ENCODE measurements around the gene SLC7A10. TPM values are rescaled to one million over a fixed set of nuclear protein-coding genes. Genes with fewer than 3 reads are reported as not detected.
A peak's percentile ranks its signal among the peaks of the same experiment; 100 is the strongest.

Gene SLC7A10
- total and polyA plus RNA-seq, 2 donors from 2014 or later: 0.41 TPM; not detected in 1

- Histone ChIP-seq H3K27me3 (ENCODE audit: control insufficient read depth, insufficient read depth, low read length) (no peaks in the 10 kb centered on the region), H3K27ac (ENCODE audit: low read depth in 2 of 2, low read length in 2 of 2) (no peak overlapping the region), H3K4me3 (ENCODE audit: low read length in 3 of 3) (no peak overlapping the region), H3K36me3 (ENCODE audit: control insufficient read depth in 2 of 3, insufficient read depth in 3 of 3, low read length in 3 of 3) (no peaks in the 10 kb centered on the region), H3K4me1 (ENCODE audit: control insufficient read depth in 2 of 3, insufficient read depth in 2 of 3, low read depth in 1 of 3, low read length in 3 of 3) (peaks cover 0 to 4% (median 0%) of the 10 kb centered on the region in 3 donors), H3K9ac (ENCODE audit: low read length in 3 of 3) (no peak overlapping the region), H3K9me3 (ENCODE audit: control insufficient read depth in 2 of 3, insufficient read depth in 1 of 3, low read length in 3 of 3) (no peaks in the 10 kb centered on the region)
- no peak for TF ChIP-seq CTCF (IDR thresholded peaks at IDR 0.05; ENCODE audit: borderline replicate concordance, extremely low read depth, insufficient read depth)
- DNase-seq (peak in 1 of 5 donors; percentile 51), FAIRE-seq (no peak)
- intact Hi-C loops (cut with DNase I): no loop called here
Measured at GRCh38 chr19:33208904-33209849, 16.5 kb downstream of the SLC7A10 start.

GRCh38 chr19:33208371-33208895 lies 17.2 kb downstream of the SLC7A10 start:
- FAIRE-seq: no peak
- Histone ChIP-seq H3K27ac (ENCODE audit: low read depth in 2 of 2, low read length in 2 of 2) (no peak overlapping the region), H3K9ac (ENCODE audit: low read length in 3 of 3) (no peak overlapping the region), H3K27me3 (ENCODE audit: control insufficient read depth, insufficient read depth, low read length) (no peaks in the 10 kb centered on the region), H3K4me3 (ENCODE audit: low read length in 3 of 3) (no peak overlapping the region), H3K4me1 (ENCODE audit: control insufficient read depth in 2 of 3, insufficient read depth in 2 of 3, low read depth in 1 of 3, low read length in 3 of 3) (peaks cover 0 to 4% (median 0%) of the 10 kb centered on the region in 3 donors), H3K36me3 (ENCODE audit: control insufficient read depth in 2 of 3, insufficient read depth in 3 of 3, low read length in 3 of 3) (no peaks in the 10 kb centered on the region), H3K9me3 (ENCODE audit: control insufficient read depth in 2 of 3, insufficient read depth in 1 of 3, low read length in 3 of 3) (no peaks in the 10 kb centered on the region)
- TF ChIP-seq CTCF (IDR thresholded peaks at IDR 0.05; ENCODE audit: borderline replicate concordance, extremely low read depth, insufficient read depth): no peak
- intact Hi-C loops (cut with DNase I): no loop called here
- DNase-seq: peak in 1 of 5 donors; percentile 41

GRCh38 chr19:33207903-33208302 lies 17.7 kb downstream of the SLC7A10 start:
- Histone ChIP-seq H3K36me3 (ENCODE audit: control insufficient read depth in 2 of 3, insufficient read depth in 3 of 3, low read length in 3 of 3) (peaks cover 0 to 4% (median 4%) of the 10 kb centered on the region in 3 donors), H3K4me3 (ENCODE audit: low read length in 3 of 3) (no peak overlapping the region), H3K4me1 (ENCODE audit: control insufficient read depth in 2 of 3, insufficient read depth in 2 of 3, low read depth in 1 of 3, low read length in 3 of 3) (peaks cover 0 to 4% (median 0%) of the 10 kb centered on the region in 3 donors), H3K9ac (ENCODE audit: low read length in 3 of 3) (no peak overlapping the region), H3K27me3 (ENCODE audit: control insufficient read depth, insufficient read depth, low read length) (no peaks in the 10 kb centered on the region), H3K27ac (ENCODE audit: low read depth in 2 of 2, low read length in 2 of 2) (no peak overlapping the region), H3K9me3 (ENCODE audit: control insufficient read depth in 2 of 3, insufficient read depth in 1 of 3, low read length in 3 of 3) (no peaks in the 10 kb centered on the region)
- FAIRE-seq (no peak), DNase-seq (peak in 1 of 5 donors; percentile 45)
- intact Hi-C loops (cut with DNase I): no loop called here
- no peak for TF ChIP-seq CTCF (IDR thresholded peaks at IDR 0.05; ENCODE audit: borderline replicate concordance, extremely low read depth, insufficient read depth)
